Measurements from ENCODE around the gene LCMT1. TPM values are rescaled to one million over a fixed set of nuclear protein-coding genes. Genes with fewer than 3 reads are reported as not detected.
A peak's percentile ranks its signal among the peaks of the same experiment; 100 is the strongest.

LCMT1 gene
- total and polyA plus RNA-seq, 9 of the 15 experiments (the other 6 are each of a cell fraction or from before 2014, with no cell fraction given) = 20.0 to 42.8 (median 32.3) TPM

DNA sequence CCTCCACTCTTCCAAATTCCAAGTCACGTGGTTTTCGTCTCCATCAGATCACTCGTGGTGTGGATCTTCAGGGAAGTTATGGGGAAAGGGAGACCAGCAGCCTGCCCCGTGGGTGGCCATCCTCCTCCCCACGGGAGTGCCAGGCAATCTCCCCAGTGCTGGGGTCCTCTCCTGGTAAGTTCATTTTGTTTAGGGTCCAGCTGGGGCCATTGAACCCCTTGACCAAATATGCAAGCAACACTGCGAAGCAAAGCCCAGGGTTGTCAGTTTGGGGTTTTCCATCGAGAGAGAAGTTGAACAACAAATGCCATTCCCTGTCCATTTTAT, 4.1 kb upstream of the LCMT1 start (continued):
- peak; percentile 52 for TF ChIP-seq CBFA2T2 (conservative IDR thresholded peaks at IDR 0.05)
- TF ChIP-seq RFX7 (CRISPR knock-in tag; IDR thresholded peaks at IDR 0.05) = no peak
- TF ChIP-seq, protein P1, sequence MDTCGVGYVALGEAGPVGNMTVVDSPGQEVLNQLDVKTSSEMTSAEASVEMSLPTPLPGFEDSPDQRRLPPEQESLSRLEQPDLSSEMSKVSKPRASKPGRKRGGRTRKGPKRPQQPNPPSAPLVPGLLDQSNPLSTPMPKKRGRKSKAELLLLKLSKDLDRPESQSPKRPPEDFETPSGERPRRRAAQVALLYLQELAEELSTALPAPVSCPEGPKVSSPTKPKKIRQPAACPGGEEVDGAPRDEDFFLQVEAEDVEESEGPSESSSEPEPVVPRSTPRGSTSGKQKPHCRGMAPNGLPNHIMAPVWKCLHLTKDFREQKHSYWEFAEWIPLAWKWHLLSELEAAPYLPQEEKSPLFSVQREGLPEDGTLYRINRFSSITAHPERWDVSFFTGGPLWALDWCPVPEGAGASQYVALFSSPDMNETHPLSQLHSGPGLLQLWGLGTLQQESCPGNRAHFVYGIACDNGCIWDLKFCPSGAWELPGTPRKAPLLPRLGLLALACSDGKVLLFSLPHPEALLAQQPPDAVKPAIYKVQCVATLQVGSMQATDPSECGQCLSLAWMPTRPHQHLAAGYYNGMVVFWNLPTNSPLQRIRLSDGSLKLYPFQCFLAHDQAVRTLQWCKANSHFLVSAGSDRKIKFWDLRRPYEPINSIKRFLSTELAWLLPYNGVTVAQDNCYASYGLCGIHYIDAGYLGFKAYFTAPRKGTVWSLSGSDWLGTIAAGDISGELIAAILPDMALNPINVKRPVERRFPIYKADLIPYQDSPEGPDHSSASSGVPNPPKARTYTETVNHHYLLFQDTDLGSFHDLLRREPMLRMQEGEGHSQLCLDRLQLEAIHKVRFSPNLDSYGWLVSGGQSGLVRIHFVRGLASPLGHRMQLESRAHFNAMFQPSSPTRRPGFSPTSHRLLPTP (IDR thresholded peaks at IDR 0.05; ENCODE audit: borderline replicate concordance, extremely low read depth, insufficient read length) = no peak
- TF ChIP-seq POU5F1 (IDR thresholded peaks at IDR 0.05; ENCODE audit: borderline replicate concordance, low read depth, low read length, partially characterized antibody) = no peak
- TF ChIP-seq, protein P2, sequence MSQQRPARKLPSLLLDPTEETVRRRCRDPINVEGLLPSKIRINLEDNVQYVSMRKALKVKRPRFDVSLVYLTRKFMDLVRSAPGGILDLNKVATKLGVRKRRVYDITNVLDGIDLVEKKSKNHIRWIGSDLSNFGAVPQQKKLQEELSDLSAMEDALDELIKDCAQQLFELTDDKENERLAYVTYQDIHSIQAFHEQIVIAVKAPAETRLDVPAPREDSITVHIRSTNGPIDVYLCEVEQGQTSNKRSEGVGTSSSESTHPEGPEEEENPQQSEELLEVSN (IDR thresholded peaks at IDR 0.05; ENCODE audit: borderline replicate concordance in 1 of 2, extremely low read depth in 1 of 2, insufficient read depth in 1 of 2, insufficient read length in 1 of 2, low read depth in 1 of 2, low read length in 1 of 2, poor library complexity in 1 of 2, severe bottlenecking in 1 of 2) = peak in 1 of 2 experiments; percentile 1
- no peak for TF ChIP-seq SLC30A9 (CRISPR knock-in tag; IDR thresholded peaks at IDR 0.05)
- no peak for TF ChIP-seq STAT5A (IDR thresholded peaks at IDR 0.05; ENCODE audit: borderline replicate concordance, low read length)
- TF ChIP-seq, protein P3, sequence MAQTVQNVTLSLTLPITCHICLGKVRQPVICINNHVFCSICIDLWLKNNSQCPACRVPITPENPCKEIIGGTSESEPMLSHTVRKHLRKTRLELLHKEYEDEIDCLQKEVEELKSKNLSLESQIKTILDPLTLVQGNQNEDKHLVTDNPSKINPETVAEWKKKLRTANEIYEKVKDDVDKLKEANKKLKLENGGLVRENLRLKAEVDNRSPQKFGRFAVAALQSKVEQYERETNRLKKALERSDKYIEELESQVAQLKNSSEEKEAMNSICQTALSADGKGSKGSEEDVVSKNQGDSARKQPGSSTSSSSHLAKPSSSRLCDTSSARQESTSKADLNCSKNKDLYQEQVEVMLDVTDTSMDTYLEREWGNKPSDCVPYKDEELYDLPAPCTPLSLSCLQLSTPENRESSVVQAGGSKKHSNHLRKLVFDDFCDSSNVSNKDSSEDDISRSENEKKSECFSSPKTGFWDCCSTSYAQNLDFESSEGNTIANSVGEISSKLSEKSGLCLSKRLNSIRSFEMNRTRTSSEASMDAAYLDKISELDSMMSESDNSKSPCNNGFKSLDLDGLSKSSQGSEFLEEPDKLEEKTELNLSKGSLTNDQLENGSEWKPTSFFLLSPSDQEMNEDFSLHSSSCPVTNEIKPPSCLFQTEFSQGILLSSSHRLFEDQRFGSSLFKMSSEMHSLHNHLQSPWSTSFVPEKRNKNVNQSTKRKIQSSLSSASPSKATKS (CRISPR knock-in tag; IDR thresholded peaks at IDR 0.05) = no peak
- TF ChIP-seq, protein P4, sequence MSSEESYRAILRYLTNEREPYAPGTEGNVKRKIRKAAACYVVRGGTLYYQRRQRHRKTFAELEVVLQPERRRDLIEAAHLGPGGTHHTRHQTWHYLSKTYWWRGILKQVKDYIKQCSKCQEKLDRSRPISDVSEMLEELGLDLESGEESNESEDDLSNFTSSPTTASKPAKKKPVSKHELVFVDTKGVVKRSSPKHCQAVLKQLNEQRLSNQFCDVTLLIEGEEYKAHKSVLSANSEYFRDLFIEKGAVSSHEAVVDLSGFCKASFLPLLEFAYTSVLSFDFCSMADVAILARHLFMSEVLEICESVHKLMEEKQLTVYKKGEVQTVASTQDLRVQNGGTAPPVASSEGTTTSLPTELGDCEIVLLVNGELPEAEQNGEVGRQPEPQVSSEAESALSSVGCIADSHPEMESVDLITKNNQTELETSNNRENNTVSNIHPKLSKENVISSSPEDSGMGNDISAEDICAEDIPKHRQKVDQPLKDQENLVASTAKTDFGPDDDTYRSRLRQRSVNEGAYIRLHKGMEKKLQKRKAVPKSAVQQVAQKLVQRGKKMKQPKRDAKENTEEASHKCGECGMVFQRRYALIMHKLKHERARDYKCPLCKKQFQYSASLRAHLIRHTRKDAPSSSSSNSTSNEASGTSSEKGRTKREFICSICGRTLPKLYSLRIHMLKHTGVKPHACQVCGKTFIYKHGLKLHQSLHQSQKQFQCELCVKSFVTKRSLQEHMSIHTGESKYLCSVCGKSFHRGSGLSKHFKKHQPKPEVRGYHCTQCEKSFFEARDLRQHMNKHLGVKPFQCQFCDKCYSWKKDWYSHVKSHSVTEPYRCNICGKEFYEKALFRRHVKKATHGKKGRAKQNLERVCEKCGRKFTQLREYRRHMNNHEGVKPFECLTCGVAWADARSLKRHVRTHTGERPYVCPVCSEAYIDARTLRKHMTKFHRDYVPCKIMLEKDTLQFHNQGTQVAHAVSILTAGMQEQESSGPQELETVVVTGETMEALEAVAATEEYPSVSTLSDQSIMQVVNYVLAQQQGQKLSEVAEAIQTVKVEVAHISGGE (CRISPR knock-in tag; IDR thresholded peaks at IDR 0.05) = no peak
- no peak for TF ChIP-seq KDM5B (IDR thresholded peaks at IDR 0.05; ENCODE audit: insufficient replicate concordance, low read depth, low read length)
- TF ChIP-seq ZNF175 (CRISPR knock-in tag; IDR thresholded peaks at IDR 0.05; ENCODE audit: low read depth) = peak; percentile 36; the same call in 1 of the 2 replicates
- no peak for TF ChIP-seq ARID1B (IDR thresholded peaks at IDR 0.05)
- TF ChIP-seq ZNF444 (CRISPR knock-in tag; IDR thresholded peaks at IDR 0.05) = no peak
- TF ChIP-seq, protein P5, sequence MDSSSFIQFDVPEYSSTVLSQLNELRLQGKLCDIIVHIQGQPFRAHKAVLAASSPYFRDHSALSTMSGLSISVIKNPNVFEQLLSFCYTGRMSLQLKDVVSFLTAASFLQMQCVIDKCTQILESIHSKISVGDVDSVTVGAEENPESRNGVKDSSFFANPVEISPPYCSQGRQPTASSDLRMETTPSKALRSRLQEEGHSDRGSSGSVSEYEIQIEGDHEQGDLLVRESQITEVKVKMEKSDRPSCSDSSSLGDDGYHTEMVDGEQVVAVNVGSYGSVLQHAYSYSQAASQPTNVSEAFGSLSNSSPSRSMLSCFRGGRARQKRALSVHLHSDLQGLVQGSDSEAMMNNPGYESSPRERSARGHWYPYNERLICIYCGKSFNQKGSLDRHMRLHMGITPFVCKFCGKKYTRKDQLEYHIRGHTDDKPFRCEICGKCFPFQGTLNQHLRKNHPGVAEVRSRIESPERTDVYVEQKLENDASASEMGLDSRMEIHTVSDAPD (CRISPR knock-in tag; IDR thresholded peaks at IDR 0.05) = no peak
- no peak for TF ChIP-seq CREB1 (IDR thresholded peaks at IDR 0.05)
- no peak for TF ChIP-seq CREB1 (CRISPR knock-in tag; IDR thresholded peaks at IDR 0.05)

Measured in K562 (cell line).